Right lung (tissue), 5 donors: ENCODE results near the gene RPUSD1. TPM values are rescaled to one million over a fixed set of nuclear protein-coding genes. Genes with fewer than 3 reads are reported as not detected.
"Not testable (repeated sequence)": the region's sequence is repeated elsewhere in the genome, so short reads cannot be mapped to it uniquely, and the experiment has no call there.

Experiments
- DNase-seq, 2 donors: peaks; one replicate each; pipeline ENCODE4 v3.0.0-alpha.2; 2013
- polyA plus RNA-seq, 5 donors: library from polyadenylated mRNA; unstranded; fragments of 120-200 nt; gene quantifications; one replicate each; pipeline versions ENCODE4 v1.2.1 to v1.2.3, GENCODE V29; 2013; ENCODE audit warnings: inconsistent platforms in 1 of 5, low replicate concordance in 1 of 5; ENCODE audit not compliant: insufficient read length in 5 of 5, insufficient read depth in 1 of 5

The RPUSD1 gene
- polyA plus RNA-seq, 5 donors: 8.3 to 19.2 (median 10.4) TPM

- no peak for DNase-seq
Measured at GRCh38 chr16:751152-752006, 36.8 kb downstream of the RPUSD1 start.

GRCh38 chr16:750485-750884 lies 37.7 kb downstream of the RPUSD1 start:
- no peak for DNase-seq

GRCh38 chr16:749010-749409 lies 39.2 kb downstream of the RPUSD1 start:
- DNase-seq: no peak

- no peak for DNase-seq
Measured at GRCh38 chr16:747978-748746, 40.0 kb downstream of the RPUSD1 start.

- DNase-seq: no peak
Measured at GRCh38 chr16:746637-747036, 41.5 kb downstream of the RPUSD1 start.

GRCh38 chr16:745739-746138 lies 42.4 kb downstream of the RPUSD1 start:
- DNase-seq: no peak

- no peak for DNase-seq
Measured at GRCh38 chr16:743794-744500, 44.2 kb downstream of the RPUSD1 start.

- not testable (repeated sequence) for DNase-seq
Measured at GRCh38 chr16:742894-743293, 45.3 kb downstream of the RPUSD1 start.

- DNase-seq: no peak
Measured at GRCh38 chr16:741986-742629, 46.1 kb downstream of the RPUSD1 start.

GRCh38 chr16:740764-741505 lies 47.2 kb downstream of the RPUSD1 start, which contains the start of gene CIAO3:
TSS of gene CIAO3 (minus strand) at chr16:740997. CDS start at chr16:740985, 12 bp downstream.
- DNase-seq: peak; percentile 89

GRCh38 chr16:740459-740763 lies 47.8 kb downstream of the RPUSD1 start:
- no peak for DNase-seq

- DNase-seq: no peak
Measured at GRCh38 chr16:739560-740458, 48.4 kb downstream of the RPUSD1 start.

GRCh38 chr16:736936-737481 lies 51.2 kb downstream of the RPUSD1 start:
- DNase-seq: no peak

GRCh38 chr16:735982-736453 lies 52.2 kb downstream of the RPUSD1 start:
- no peak for DNase-seq

- no peak for DNase-seq
Measured at GRCh38 chr16:734981-735881, 53.0 kb downstream of the RPUSD1 start.
